ENCODE results near the gene NELFCD.

- TF ChIP-seq CTCF (optimal IDR thresholded peaks at IDR 0.05 in 1 of 3, IDR thresholded peaks at IDR 0.05 in 1 of 3, conservative IDR thresholded peaks at IDR 0.05 in 1 of 3; ENCODE audit: extremely low read depth in 1 of 3, insufficient read depth in 2 of 3, low read length in 3 of 3) (no peak), EZH2 (IDR thresholded peaks at IDR 0.05; ENCODE audit: low read length) (no peak)
These were observed 38.2 kb downstream of the NELFCD start, which contains the start of gene TUBB1 for GRCh38 chr20:59019217-59019616.

Data from keratinocyte (primary cell).